SK-N-SH treated with all-trans-retinoic acid at 6 μM for 48 hours (cell line): ENCODE data around the gene CLDN2.
"Not testable (repeated sequence)": the region's sequence is repeated elsewhere in the genome, so short reads cannot be mapped to it uniquely, and the experiment has no call there.

Experiments
- CREB5 ChIP-seq: fragments of 250-450 bp; sonication (Bioruptor Pico); IDR thresholded peaks from 2 replicates; pipeline ENCODE4 v1.5.1; 2020; ENCODE audit warnings: low read depth, mild to moderate bottlenecking, moderate library complexity
- ESRRG ChIP-seq: fragments of 250-450 bp; sonication (Bioruptor Pico); IDR thresholded peaks from 2 replicates; pipeline ENCODE4 v1.6.1; 2021; ENCODE audit warnings: mild to moderate bottlenecking
- ISL1 ChIP-seq: fragments of 250-450 bp; sonication (Bioruptor Pico); IDR thresholded peaks from 2 replicates; pipeline ENCODE4 v2.1.2; 2022; ENCODE audit warnings: mild to moderate bottlenecking, moderate library complexity
- PATZ1 ChIP-seq: fragments of 250-450 bp; sonication (Bioruptor Pico); IDR thresholded peaks from 2 replicates; pipeline ENCODE4 v1.8.0; 2020; ENCODE audit warnings: mild to moderate bottlenecking, moderate library complexity, borderline replicate concordance
- PPARA ChIP-seq: fragments of 250-450 bp; sonication (Bioruptor Pico); IDR thresholded peaks from 2 replicates; pipeline ENCODE4 v1.5.0; 2020; ENCODE audit warnings: mild to moderate bottlenecking, borderline replicate concordance
- TOX ChIP-seq: fragments of 250-450 bp; sonication (Bioruptor Pico); IDR thresholded peaks from 2 replicates; pipeline ENCODE4 v1.8.0; 2021; ENCODE audit warnings: mild to moderate bottlenecking, moderate library complexity, borderline replicate concordance
- ZC3H10 ChIP-seq: fragments of 250-450 bp; sonication (Bioruptor Pico); IDR thresholded peaks from 2 replicates; pipeline ENCODE4 v1.5.1; 2021; ENCODE audit warnings: mild to moderate bottlenecking, moderate library complexity
- ZFP30 ChIP-seq: fragments of 450-650 bp; formaldehyde crosslinking; IDR thresholded peaks from 2 replicates; pipeline ENCODE4 v1.5.0; 2022; ENCODE audit warnings: mild to moderate bottlenecking, moderate library complexity
- ZNF70 ChIP-seq: fragments of 450-650 bp; formaldehyde crosslinking; IDR thresholded peaks from 2 replicates; pipeline ENCODE4 v1.5.0; 2020; ENCODE audit warnings: mild to moderate bottlenecking, moderate library complexity

- not testable (repeated sequence) for TF ChIP-seq PPARA (CRISPR knock-in tag); ISL1 (CRISPR knock-in tag); ZC3H10 (CRISPR knock-in tag); CREB5 (CRISPR knock-in tag); ZFP30 (CRISPR knock-in tag); ESRRG; ZNF70 (CRISPR knock-in tag); PATZ1 (CRISPR knock-in tag); TOX
These were observed 46.3 kb downstream of the CLDN2 start for GRCh38 chrX:106966547-106966946.
